K562 (cell line): ENCODE data around the gene TACC3. TPM values are rescaled to one million over a fixed set of nuclear protein-coding genes. Genes with fewer than 3 reads are reported as not detected.

Experiments used
- ATF7 ChIP-seq: fragments of 450-650 bp; IDR thresholded peaks from 2 replicates; pipeline ENCODE4 v1.7.1; 2014; ENCODE audit warnings: mild to moderate bottlenecking, moderate library complexity
- CEBPG ChIP-seq, 3 experiments: fragments of 200-800 bp in 1 of 3; sonication (Bioruptor generic) in 1 of 3; sonication (generic) in 1 of 3; formaldehyde crosslinking in 1 of 3; IDR thresholded peaks in 2 of 3; conservative IDR thresholded peaks in 1 of 3; 2 replicates each; pipeline versions ENCODE4 v1.6.1 to v1.8.0; 2016 to 2022; ENCODE audit warnings: missing compliant biosample characterization in 2 of 3, missing genetic modification characterization in 2 of 3, mild to moderate bottlenecking in 1 of 3, missing genetic modification reagents in 1 of 3
- CXXC5 ChIP-seq: fragments of 250-450 bp; sonication (Bioruptor Pico); IDR thresholded peaks from 2 replicates; pipeline ENCODE4 v1.8.0; 2022; ENCODE audit warnings: inconsistent platforms, mild to moderate bottlenecking, moderate library complexity
- FOXP1 ChIP-seq: sonication (generic); formaldehyde crosslinking; IDR thresholded peaks from 2 replicates; pipeline ENCODE4 v1.8.0; 2022; ENCODE audit warnings: mild to moderate bottlenecking, missing genetic modification reagents
- NR1H2 ChIP-seq: sonication (generic); formaldehyde crosslinking; IDR thresholded peaks from 2 replicates; pipeline ENCODE4 v1.4.0; 2020; ENCODE audit warnings: mild to moderate bottlenecking, missing genetic modification reagents
- POLR2B ChIP-seq: fragments of 450-650 bp; IDR thresholded peaks from 2 replicates; pipeline ENCODE4 v1.6.1; 2018; ENCODE audit warnings: low read depth; ENCODE audit not compliant: partially characterized antibody
- polyA plus RNA-seq, 8 experiments: library from polyadenylated mRNA; depleted of rRNA in 4 of 8; stranded (reverse) in 5 of 8; unstranded in 3 of 8; fragments of >200 nt; fragmentation: Nextera tagmentation in 2 of 8; fragmentation: Illumina TruSeq in 1 of 8; extraction: Ambion mirVana in 2 of 8; extraction: Trizol in 1 of 8; gene quantifications; 2 replicates each; pipeline versions ENCODE4 v1.2.1 to v1.2.3, GENCODE V29; 2011 to 2014; ENCODE audit warnings: inconsistent platforms in 1 of 8, missing spikeins in 1 of 8
- total RNA-seq, 7 experiments: library from RNA; depleted of rRNA in 6 of 7; stranded (reverse); fragments of >200 nt in 6 of 7; fragmentation: Illumina TruSeq in 2 of 7; extraction: Trizol in 2 of 7; gene quantifications; 2 replicates each; pipeline versions ENCODE4 v1.2.1 to v1.2.3, GENCODE V29; 2011 to 2021; ENCODE audit warnings: low replicate concordance in 1 of 7
- TF ChIP-seq, protein P1 (sequence below): fragments of 450-650 bp; IDR thresholded peaks from 2 replicates; pipeline ENCODE4 v1.6.1; 2016; ENCODE audit warnings: missing biosample characterization, missing genetic modification characterization
- TF ChIP-seq, protein P2 (sequence below), 2 experiments: fragments of 450-650 bp; formaldehyde crosslinking in 1 of 2; IDR thresholded peaks; 2 replicates each; pipeline versions ENCODE4 v1.4.0 to v1.6.1; 2014 to 2020; ENCODE audit warnings: mild to moderate bottlenecking in 2 of 2, borderline replicate concordance in 1 of 2, low read depth in 1 of 2

The TACC3 gene
- total and polyA plus RNA-seq, 9 of the 15 experiments (the other 6 are each of a cell fraction or from before 2014, with no cell fraction given), result 1.9 to 122 (median 55.6) TPM

DNA sequence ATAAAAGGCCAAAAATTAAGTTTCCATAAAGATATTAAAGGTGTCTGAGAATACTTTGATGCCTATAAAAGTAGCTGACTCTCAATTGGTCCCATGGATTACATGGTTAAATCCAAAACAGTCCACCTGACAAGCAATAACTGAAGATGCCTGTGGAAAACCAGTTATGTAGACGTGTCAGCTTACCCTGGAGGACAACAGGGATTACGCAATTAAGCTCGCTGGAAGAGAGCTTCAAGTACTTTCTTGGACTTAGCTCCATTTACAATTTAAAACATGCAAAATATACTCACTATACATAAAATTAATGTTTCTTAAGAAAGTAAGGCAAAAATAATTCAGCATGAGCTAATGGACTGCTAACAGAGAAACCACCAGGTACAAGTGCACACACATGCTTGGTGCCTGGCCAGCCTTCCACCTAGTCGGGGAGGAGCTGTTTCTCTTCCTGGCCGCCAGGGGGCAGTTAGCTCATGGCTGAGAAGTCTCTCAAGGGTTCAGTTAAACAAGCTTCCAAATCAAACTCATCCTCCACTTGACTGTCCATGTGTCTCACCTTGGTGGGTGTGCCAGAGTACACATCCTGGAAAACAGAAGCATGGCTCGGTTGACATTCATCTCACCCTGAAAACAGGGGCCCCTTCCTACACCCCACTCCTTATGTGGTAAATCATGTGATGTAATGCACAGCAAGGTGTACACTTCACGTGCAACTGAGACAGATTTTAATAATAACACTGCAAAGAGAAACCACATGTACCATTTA is 28.0 kb upstream of the TACC3 start (continued):
- TF ChIP-seq, protein P1, sequence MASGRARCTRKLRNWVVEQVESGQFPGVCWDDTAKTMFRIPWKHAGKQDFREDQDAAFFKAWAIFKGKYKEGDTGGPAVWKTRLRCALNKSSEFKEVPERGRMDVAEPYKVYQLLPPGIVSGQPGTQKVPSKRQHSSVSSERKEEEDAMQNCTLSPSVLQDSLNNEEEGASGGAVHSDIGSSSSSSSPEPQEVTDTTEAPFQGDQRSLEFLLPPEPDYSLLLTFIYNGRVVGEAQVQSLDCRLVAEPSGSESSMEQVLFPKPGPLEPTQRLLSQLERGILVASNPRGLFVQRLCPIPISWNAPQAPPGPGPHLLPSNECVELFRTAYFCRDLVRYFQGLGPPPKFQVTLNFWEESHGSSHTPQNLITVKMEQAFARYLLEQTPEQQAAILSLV (tag), result peak; percentile 73; the same call in 1 of the 2 replicates
- TF ChIP-seq, protein P2, sequence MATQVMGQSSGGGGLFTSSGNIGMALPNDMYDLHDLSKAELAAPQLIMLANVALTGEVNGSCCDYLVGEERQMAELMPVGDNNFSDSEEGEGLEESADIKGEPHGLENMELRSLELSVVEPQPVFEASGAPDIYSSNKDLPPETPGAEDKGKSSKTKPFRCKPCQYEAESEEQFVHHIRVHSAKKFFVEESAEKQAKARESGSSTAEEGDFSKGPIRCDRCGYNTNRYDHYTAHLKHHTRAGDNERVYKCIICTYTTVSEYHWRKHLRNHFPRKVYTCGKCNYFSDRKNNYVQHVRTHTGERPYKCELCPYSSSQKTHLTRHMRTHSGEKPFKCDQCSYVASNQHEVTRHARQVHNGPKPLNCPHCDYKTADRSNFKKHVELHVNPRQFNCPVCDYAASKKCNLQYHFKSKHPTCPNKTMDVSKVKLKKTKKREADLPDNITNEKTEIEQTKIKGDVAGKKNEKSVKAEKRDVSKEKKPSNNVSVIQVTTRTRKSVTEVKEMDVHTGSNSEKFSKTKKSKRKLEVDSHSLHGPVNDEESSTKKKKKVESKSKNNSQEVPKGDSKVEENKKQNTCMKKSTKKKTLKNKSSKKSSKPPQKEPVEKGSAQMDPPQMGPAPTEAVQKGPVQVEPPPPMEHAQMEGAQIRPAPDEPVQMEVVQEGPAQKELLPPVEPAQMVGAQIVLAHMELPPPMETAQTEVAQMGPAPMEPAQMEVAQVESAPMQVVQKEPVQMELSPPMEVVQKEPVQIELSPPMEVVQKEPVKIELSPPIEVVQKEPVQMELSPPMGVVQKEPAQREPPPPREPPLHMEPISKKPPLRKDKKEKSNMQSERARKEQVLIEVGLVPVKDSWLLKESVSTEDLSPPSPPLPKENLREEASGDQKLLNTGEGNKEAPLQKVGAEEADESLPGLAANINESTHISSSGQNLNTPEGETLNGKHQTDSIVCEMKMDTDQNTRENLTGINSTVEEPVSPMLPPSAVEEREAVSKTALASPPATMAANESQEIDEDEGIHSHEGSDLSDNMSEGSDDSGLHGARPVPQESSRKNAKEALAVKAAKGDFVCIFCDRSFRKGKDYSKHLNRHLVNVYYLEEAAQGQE (IDR thresholded peaks at IDR 0.05; ENCODE audit: borderline replicate concordance), result peak; percentile 69; the same call in 1 of the 2 replicates
- TF ChIP-seq, protein P2 (CRISPR knock-in tag; IDR thresholded peaks at IDR 0.05; ENCODE audit: low read depth), result no peak
- TF ChIP-seq CEBPG (CRISPR knock-in tag; IDR thresholded peaks at IDR 0.05) (peak; percentile 69), CEBPG (tag; conservative IDR thresholded peaks at IDR 0.05 in 1 of 2, IDR thresholded peaks at IDR 0.05 in 1 of 2) (peak; percentile 81 to 95), ATF7 (peak; percentile 63; the same call in 1 of the 2 replicates), FOXP1 (no peak), NR1H2 (CRISPR knock-in tag) (no peak), POLR2B (peak; percentile 3), CXXC5 (CRISPR knock-in tag) (0 out of 2 replicates have a peak, but pooled peaks have one; percentile 8)
